GM21447 (cell line): Measurements from ENCODE around the gene ALAD.
"Not testable (repeated sequence)": the region's sequence is repeated elsewhere in the genome, so short reads cannot be mapped to it uniquely, and the experiment has no call there.

Experiments
- ATAC-seq: cut with Tn5 transposase; IDR thresholded peaks from one replicate; pipeline ENCODE4 v1.9.1; 2021; ENCODE audit not compliant: unreplicated experiment

Gene ALAD

DNA sequence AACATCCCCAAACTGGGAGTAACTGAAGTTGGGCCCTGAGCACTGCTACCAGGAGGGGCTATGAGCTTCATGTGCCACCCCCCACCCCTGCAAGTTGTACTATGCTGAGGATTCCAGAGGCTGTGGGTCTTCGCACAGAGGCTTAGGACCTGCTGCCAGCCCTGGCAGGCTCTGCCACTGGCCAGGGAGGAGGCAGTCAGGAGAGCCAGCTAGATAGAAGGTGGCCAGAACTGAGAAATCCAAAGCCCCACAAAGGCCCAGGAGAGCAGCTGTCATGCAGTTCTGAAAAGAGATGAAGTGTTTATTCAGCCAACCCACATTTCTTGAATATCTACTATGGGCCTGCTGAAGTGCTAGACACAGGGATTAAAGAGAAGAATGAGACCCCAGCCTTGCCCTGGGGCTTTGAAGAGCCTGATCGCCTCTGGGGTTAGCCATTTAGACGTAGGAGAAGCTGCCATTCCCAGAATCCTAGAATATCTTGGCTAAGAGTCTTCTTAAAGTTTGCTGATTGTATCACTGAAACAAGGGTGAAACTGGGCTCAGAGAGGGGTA, 1.4 kb downstream of the ALAD start:
- ATAC-seq, result no peak

DNA sequence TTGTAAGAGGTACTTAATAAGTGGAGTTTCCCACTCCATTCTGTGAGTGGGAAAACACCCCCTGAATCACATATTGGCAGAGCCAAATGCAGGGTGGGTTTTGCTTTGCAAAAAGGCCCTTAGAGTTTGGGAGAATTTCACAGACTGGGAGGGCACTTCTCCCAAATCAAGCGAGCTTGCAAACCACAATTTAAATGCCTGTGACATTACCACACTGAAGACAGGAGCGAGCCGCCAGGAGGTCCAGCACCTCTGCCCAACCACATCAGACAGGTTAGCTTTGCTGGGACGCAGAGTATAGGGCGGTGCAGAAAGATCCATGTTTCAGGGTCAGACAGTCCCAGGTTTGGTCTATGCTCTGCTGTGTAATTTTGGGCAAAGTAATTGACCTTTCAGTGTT, 2.3 kb downstream of the ALAD start:
- no peak for ATAC-seq

DNA sequence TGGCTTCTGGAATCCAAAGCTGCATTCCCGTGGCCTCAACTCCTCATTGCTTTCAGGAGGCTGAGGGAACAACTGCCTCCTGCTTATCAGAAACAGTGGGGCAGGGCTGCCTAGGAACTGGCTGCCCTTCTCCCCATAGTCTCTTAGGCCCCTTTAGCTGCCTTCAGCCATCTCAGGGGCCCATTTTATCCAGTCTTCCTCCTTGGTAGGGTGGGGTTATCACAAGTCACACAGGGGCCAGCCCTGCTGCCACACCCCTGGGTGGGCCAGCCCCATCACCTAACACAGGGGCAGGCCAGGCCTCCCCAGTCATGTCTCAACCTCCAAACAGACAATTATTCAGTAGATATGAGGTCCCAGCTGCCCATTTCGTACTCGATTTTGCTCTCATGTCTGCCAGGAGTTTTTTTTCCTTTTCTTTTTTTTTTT, 3.9 kb downstream of the ALAD start:
- no peak for ATAC-seq

DNA sequence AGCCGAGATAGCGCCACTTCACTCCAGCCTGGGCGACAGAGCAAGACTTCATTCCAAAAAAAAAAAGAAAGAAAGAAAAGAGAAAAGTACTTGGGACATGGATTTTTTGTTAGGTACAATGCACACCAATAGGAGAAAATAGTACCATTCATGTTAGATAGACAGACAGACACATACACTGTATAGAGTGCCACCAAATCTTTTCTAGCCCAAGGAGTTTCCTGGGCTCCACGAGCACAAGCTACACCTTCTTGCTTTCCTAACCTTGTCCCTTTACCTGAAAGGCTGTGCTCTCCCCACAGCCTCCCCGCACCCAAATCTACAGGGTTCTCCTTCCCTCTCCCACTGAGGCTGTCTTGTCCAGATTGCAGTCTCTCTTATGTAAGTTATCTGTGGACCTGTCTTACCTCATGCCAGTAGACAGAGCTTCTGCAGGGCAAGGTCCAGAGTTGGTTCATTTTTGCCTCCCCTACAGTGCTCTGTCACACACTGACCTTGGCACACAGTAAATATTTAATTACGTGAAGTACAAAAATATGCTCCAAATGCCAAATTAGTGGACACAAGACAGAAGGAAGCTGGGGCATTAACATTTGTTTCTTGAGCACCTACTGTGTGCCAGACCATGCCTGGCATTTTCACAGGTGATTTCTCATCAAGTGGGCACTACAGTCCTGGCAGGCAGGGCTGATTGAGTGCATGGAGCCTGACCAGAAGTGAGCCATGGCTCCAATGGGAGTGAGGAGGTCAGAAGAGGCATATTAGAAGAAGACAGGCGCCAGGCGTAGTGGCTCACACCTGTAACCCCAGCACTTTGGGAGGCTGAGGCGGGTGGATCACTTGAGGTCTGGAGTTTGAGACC, 5.9 kb downstream of the ALAD start:
- ATAC-seq, result no peak

DNA sequence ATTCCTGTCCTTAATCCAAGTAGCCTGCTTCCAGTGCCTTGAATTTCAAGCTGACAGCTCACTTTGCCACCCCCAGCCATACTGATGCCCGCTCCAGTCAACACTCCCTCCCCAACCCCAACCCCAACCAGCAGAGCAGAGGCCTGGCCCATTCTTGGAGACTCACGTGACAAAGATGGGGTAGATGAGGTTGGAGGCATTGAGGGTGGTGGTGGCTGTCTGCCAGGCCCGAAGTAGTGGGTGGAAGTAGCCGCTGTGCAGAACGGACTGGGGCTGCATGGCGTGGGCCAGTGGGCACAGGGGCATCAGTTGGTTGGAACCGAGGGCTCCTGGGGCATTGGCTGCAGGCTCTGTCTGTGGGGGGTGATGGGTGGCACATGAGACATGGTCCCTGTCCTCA, 7.8 kb downstream of the ALAD start:
- ATAC-seq, result no peak

DNA sequence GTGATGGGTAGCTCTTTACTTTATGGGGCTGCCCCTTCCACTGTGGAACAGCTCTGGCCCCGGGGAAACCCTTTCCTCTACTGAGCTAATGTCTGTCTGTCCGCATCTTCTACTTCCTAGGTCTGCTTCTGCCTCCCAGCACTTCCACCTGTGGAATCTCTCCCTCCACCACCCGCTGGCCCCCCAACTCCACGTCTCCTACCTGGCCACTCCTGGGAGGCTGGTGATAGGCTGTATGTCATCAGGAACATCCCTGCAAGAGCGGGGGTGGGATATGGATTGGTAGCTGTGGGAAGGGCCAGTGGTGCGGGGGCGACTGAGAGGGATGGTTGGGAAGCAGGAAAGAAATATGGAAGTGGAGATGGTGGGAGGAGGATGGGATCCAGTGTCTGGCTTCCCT, 9.2 kb downstream of the ALAD start:
- no peak for ATAC-seq

DNA sequence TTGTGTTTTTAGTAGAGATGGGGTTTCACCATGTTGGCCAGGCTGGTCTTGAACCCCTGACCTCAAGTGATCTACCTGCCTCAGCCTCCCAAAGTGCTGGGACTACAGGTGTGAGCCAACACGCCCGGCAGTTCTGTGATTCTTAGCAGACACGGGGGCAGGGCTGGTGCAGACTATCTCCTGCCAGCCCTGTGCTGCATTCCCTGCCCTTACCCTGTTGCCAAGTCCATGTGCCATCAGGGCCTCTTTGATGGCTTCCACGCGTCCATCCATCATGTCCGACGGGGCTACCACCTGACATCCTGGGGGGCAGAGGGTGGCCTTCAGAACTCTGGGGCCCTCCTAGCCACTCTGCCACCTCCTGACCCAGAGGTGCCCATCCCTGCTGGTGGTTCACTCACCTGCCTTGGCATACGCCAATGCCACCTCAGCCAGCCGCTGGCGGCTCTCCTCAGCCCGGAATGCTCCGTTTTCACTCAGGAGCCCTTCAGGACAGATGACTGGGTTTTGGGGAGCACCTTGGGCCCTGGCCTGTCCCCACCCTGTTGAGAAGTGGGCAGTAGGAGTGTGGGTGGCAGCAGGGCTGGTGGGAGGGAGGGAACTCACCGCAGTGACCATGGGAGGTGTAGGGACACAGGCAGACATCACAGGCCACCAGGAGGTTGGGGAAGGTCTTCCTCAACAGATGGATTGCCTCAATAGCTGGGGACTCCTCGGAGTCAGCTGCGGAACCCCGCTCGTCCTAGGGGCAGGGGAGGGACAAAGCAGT, 10.7 kb downstream of the ALAD start:
- no peak for ATAC-seq

DNA sequence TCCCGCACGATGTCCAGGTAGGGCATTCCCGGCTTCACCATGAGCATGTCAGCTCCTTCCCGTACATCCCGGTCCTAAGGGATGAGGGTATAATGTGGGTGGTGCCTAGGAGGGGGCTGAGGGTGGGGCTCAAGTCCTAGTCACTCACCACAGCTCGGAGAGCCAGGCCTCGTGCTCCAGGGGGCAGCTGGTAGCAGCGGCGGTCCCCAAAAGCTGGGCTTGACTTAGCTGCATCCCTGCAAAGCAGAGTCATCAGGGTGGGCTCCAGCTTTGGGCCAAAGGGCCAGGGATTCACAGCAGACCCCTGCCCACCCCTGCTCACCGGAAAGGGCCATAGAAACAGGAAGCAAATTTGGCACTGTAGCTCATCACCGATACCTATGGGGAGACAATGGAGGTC, 11.6 kb downstream of the ALAD start:
- no peak for ATAC-seq

DNA sequence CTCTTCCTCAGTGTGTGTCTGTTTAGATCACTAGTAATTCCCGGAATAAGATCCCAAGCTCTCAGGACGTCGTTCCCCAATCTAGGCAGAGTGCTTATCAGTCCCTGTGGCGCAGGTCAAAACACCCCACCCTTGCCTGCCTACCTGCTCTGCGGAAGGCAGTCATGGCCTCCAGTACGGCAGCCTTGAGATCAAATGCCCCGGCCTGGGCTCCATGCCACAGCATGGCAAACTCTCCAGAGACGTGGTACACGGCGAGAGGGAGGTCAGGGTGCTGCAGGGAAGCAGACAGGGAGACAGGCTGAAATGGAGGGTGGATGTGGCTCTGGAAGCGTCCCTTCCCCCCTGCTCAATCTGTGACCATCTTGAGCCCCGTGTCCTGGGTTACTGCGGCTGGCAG, 12.3 kb downstream of the ALAD start:
- ATAC-seq, result no peak

DNA sequence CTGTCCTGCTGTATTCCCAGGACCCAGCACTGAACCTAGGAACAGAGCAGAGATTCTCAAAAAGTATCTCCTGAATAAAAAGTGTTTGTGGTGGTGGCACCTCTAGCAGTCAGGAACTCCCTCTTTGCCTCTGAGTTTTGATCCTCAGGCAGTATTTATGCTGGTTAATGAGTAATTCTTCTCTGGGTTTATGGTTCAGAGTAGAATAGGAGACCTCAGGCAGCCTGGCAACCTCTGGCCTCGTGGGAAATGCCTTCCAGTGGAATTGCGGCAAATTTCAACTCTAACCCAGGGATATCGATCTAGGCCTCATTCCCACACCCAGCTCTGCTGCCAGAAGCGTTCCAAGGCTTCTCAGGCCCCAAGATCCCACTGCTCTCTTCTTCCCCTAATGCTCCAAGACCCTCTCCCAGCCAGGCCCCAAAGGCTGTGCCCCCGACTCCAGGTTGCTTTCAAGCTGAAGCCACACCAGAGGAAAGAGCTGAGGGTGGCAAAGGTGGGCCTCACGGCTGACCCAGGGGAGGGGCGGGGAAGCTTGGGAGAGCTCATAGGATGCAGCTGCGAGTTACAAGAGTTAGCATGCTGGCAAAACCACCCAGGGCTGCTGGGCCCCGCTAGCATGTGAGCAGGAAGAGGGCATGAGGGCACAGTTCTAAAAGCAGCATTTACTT, 13.4 kb downstream of the ALAD start:
- ATAC-seq, result no peak

DNA sequence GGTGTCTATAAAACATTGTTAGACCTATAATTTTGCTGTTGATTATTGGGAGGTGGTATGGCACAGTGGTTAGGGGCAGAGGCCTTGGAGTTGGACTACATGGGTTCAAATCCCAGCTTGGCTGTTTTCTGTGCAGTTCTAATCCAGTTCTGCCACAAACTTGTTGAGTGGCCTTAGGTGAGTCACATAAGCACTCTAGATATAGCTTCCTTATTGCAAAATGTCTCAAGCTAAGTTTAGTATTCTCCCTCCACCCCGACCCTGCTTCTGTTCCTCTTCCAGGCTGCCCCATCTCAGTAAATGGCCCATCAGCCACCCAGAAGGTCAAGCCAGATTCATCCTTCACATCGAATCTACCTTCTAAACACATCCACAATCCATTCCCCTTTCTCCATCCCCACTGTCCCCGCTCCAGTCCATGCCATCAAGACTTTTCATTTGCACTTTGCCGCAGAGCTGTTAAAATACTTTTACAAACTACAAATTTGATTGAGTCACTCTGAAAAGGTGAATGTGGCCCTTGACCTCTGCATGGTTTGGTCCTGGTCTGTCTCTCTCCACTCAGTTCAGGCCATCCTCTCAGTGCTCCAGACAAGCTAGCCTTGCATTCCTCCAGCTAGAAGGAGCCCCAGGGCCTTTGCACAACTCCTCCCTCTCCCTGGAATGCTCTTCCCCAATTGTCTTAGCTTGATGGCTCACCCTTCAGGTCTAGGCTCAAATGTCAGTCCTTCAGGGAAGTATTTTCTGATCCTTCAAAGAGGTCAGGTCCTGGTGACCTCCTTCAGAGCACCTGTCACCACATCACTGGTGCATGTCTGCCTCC, 14.3 kb downstream of the ALAD start:
- ATAC-seq, result no peak

DNA sequence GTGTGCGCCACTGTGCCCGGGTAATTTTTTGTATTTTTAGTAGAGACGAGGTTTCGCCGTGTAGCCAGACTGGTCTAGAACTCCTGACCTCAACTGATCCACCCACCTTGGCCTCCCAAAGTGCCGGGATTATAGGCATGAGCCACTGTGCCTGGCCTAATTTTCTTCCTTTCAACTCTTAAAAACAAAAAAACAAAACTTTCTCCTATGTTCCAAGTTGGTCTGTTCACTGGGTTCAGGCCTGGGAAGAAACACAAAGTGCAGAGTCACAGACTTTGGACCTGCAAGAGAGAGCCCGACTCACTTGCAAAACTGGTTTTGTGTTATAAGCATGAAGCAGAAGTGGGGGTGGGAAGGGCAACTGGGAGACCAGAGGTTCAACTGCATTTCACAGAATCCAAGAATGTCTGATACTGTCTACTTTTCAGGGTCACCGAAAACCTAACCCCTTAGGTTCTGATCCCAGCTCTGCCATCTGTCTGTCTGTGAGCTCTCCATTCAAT, 19.1 kb downstream of the ALAD start:
- ATAC-seq, result no peak

DNA sequence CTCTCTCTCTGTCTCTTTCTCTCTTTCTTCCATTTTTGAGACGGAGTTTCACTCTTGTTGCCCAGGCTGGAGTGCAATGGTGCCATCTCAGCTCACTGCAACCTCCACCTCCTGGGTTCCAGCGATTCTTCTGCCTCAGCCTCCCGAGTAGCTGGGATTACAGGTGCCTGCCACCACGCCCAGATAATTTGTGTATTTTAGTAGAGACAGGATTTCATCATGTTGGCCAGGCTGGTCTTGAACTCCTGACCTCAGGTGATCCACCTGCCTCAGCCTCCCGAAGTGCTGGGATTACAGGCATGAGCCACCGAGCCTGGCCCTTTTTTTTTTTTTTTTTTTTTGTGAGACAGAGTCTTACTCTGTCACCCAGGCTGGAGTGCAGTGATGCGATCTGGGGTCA, 19.6 kb downstream of the ALAD start:
- not testable (repeated sequence) for ATAC-seq

DNA sequence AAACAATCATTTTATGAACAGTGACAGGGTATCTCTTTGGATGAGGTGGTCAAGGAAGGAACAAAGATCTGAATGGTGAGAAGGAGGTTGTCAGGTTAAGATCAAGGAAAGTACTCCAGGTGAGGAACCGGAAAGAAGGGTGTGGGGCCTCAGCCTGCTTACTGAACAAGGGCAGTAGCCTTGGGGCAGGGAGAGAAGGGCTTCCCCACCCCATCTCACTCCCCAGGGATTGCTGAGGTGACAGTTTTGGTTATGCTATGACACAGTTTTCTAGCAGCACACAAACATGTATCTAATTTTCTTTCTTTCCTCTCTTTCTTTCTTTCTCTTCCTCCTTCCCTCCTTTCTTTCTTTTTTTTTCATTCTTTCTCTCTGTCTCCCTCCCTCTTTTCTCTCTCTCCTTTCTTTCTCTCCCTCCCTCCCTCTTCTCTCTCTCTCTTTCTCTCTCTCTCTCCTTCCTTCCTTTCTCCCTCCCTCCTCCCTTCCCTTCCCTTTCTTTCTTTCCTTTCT, 20.2 kb downstream of the ALAD start:
- ATAC-seq, result peak; percentile 65

DNA sequence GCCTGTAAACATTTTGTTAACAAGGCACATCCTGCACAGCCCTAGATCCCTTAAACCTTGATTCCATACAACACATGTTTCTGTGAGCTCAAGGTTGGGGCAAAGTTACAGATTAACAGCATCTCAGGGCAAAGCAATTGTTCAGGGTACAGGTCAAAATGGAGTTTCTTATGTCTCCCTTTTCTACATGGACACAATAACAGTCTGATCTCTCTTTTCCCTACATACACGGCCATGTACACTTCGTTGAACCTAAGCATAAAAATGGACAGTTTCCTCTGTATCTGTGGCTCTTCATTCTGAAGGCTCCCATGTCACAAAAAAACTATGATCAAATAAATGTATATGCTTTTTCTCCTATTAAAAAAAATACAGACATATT, 21.3 kb downstream of the ALAD start:
- not testable (repeated sequence) for ATAC-seq

DNA sequence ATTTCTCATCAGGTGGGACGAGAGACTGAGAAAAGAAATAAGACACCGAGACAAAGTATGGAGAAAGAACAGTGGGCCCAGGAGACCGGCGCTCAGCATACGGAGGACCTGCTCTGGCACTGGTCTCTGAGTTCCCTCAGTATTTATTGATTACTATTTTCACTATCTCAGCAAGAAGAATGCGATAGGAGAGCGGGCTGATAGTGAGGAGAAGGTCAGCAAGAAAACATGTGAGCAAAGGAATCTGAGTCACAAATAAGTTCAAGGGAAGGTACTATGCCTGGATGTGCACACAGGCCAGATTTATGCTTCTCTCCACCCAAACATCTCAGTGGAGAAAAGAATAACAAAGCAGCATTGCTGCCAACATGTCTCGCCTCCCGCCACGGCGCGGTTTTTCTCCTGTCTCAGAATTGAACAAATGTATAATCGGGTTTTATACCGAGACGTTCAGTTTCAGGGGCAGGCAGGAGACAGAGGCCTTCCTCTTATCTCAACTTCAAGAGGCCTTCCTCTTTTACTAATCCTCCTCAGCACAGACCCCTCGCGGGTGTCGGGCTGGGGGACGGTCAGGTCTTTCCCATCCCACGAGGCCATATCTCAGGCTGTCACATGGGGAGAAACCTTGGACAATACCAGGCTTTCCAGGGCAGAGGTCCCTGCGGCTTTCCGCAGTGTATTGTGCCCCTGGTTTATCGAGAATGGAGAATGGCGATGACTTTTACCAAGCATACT, 21.8 kb downstream of the ALAD start:
- not testable (repeated sequence) for ATAC-seq

DNA sequence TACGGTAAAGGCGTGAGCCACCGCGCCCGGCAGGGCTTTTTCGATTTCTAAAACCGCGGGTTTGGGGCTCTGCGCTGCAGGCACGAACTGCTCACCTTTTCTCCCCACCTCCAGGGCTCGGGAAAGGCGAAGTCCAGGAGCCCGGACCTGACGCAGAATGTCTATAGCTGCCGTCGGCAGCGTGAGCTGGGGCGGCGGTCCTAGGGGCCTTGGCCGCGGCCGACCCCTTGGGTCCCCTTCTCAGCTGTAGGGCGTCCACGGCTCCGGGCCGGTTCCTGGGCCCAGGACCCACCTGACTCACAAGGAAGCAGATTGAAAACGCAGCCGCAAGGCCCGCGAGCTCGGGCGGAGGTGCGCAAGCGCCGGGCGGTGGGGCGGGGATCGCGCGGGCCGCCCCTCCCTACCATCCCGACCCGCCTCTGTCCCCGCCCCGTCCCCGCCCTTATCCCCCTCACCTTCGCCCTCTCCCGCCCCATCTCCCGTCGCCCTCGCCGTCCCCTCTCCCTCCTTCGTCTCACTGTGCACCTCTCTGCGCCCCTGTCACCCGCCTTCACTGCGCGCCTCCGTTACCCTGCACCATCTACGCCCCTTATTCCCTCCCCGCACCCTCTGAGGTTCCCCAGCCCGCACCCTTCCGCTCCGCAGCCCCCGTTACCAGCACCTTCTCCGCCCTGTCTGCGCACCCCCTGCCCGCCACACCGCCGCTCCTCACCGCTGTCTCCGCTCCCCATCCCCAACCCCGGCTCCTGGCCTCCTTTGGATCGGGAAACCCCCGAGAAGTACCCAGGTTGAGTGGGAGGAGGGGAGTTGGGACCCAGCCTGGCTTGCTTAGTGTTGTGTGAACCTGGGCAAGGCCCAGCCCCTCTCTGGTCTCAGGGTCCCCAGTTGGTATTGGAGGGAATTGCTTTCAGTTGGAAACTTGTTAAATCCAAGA, 24.2 kb downstream of the ALAD start, which contains the start of gene HDHD3:
HDHD3 (minus strand) TSS at position 353 of the 934 bp plus-strand sequence. CDS start 2,632 bp downstream, outside the sequence.
- peak; percentile 69 for ATAC-seq
